ENCODE measurements around the gene OTUB1. TPM values are rescaled to one million over a fixed set of nuclear protein-coding genes. Genes with fewer than 3 reads are reported as not detected.

The OTUB1 gene
- total and polyA plus RNA-seq, 9 of the 15 experiments (the other 6 are each of a cell fraction or from before 2014, with no cell fraction given): 29.5 to 134 (median 66.1) TPM

DNA sequence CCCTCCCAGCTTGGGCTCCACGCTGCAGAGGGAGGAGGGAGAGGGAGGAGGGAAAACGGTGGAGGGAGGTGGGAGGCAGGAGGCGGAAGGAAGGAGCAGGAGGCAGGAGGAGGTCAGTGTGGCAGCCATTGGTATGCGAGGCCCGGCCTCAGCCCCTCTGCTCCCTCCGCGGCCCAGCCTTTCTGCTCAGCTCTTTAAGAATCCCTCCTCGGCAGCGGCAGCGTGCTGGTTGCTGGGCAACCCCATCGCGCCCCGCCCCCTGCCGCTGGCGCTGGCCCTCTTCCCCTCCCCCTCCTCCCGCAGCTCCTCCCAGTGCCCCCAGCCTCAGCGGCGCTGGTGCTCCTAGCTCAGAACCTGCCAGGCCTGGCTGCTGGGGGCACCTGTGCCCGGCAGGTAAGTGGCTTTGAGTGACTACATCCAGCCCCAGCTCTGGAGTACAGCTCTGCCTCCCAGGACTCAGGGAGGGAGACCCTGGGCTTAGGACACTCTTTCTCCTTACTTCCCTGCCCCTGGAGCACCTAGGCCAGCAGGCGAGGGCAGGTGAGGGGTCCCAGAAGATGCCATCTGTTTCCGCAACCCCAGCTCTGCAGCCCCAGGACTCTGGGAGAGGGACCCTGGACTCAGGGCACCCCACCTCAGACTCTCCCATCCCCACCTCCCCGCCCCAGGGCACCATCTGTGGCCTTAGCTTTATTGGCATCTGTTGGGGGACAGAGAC, 42.3 kb downstream of the OTUB1 start:
- no peaks in the 10 kb centered on the region for H3K79me2 ChIP-seq (ENCODE audit: control insufficient read depth, insufficient read depth, low read length)
- in situ Hi-C loops (cut with MboI) (no loop called here), intact Hi-C loops (cut with micrococcal nuclease) (no loop called here)
- H3K9me1 ChIP-seq (ENCODE audit: control insufficient read depth, insufficient read depth, low read length): no peaks in the 10 kb centered on the region
- TF ChIP-seq ZNF263 (CRISPR knock-in tag; IDR thresholded peaks at IDR 0.05; ENCODE audit: borderline replicate concordance): peak; percentile 97
- TF ChIP-seq CBX2 (IDR thresholded peaks at IDR 0.05; ENCODE audit: insufficient read depth, low read length, poor library complexity, severe bottlenecking): no peak
- TF ChIP-seq, protein P1, sequence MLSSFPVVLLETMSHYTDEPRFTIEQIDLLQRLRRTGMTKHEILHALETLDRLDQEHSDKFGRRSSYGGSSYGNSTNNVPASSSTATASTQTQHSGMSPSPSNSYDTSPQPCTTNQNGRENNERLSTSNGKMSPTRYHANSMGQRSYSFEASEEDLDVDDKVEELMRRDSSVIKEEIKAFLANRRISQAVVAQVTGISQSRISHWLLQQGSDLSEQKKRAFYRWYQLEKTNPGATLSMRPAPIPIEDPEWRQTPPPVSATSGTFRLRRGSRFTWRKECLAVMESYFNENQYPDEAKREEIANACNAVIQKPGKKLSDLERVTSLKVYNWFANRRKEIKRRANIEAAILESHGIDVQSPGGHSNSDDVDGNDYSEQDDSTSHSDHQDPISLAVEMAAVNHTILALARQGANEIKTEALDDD (IDR thresholded peaks at IDR 0.05): no peak
- TF ChIP-seq ZEB2 (IDR thresholded peaks at IDR 0.05): no peak
- peak; percentile 78 for TF ChIP-seq RFX1 (IDR thresholded peaks at IDR 0.05)
- TF ChIP-seq MAZ (CRISPR knock-in tag; conservative IDR thresholded peaks at IDR 0.05 in 1 of 2, IDR thresholded peaks at IDR 0.05 in 1 of 2): no peak
- TF ChIP-seq LEF1 (IDR thresholded peaks at IDR 0.05): no peak
- peaks cover 74% of the 10 kb centered on the region for H4K20me1 ChIP-seq (replicated peaks; ENCODE audit: control insufficient read depth, insufficient read depth, low read length)
- DNase-seq (ENCODE audit: extremely low read depth in 1 of 4, low spot score in 3 of 4): peak in 3 of 4 experiments; percentile 46 to 84 (median 75)
- BruUV-seq (replicated peaks): no TSS peak
- peak; percentile 76 for ATAC-seq
- WGBS (ENCODE audit: insufficient coverage, low coverage, missing lambda C conversion rate): 36% methylated on average over 7 of the region's 22 CpGs
- no peaks in the 10 kb centered on the region for H3K36me3 ChIP-seq (ENCODE audit: control insufficient read depth, insufficient read depth, low read length)
- ChIA-PET POLR2A (interaction anchor here (0.6 kb wide), 2 partner anchors 124 to 733 kb away, joined by 3 to 4 read pairs; no protein-coding TSS in a partner anchor), CTCF (ENCODE audit: low intra/inter-chr PET ratio) (no interaction called here)
- H2AFZ ChIP-seq (ENCODE audit: low read depth, low read length): no peak overlapping the region
- H3K4me2 ChIP-seq (ENCODE audit: insufficient read depth, low read length): no peak overlapping the region
- no peak overlapping the region for H3K4me3 ChIP-seq
- H3K27ac ChIP-seq (ENCODE audit: extremely low read depth, low read depth, low read length): no peak overlapping the region
- no peak for FAIRE-seq
- H3K9ac ChIP-seq (ENCODE audit: insufficient read depth in 1 of 2, low read depth in 2 of 2, low read length in 2 of 2): peak overlapping the region in 1 of 2 experiments; percentile 36; a peak in 2 of 4 replicates
- no peaks in the 10 kb centered on the region for H3K27me3 ChIP-seq (ENCODE audit: control insufficient read depth in 2 of 2, insufficient read depth in 2 of 2, low read length in 2 of 2)
- H3K9me3 ChIP-seq (replicated peaks; ENCODE audit: control insufficient read depth, insufficient read depth, low read depth, low read length): no peaks in the 10 kb centered on the region
- peaks cover 0 to 38% of the 10 kb centered on the region in 2 experiments; a peak in 2 of 5 replicates for H3K4me1 ChIP-seq (replicated peaks in 1 of 2; ENCODE audit: control insufficient read depth in 2 of 2, insufficient read depth in 2 of 2, low read length in 2 of 2)

Data from K562 (cell line).